AML-193 (cell line): Measurements from ENCODE around the gene GIT2.
A peak's percentile ranks its signal among the peaks of the same experiment; 100 is the strongest.
"Not testable (repeated sequence)": the region's sequence is repeated elsewhere in the genome, so short reads cannot be mapped to it uniquely, and the experiment has no call there.

Source experiments
- DNase-seq, 2 experiments: peaks; one replicate each; lab custom pipeline; 2025; lab: John Stamatoyannopoulos, UW

GIT2 gene

DNA sequence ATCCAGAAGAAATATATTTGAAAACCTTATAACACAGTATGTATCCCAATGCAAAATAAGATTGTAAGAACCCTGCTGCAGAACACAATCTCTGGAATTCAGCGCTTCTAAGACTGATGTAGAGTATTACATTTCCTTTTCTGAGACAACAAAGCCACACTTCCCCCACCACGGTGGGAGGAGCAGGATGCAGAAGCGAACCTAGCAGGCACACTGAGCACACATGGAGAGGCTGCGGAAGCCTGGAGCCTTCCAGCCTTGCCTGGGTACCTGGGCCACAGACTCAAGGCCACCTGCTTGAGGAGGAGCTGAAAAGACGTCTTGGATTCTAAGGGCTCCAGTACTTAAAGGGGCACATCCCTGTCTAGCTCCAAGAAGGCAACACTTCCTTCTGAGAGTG, 49.7 kb downstream of the GIT2 start:
- DNase-seq: no peak

DNA sequence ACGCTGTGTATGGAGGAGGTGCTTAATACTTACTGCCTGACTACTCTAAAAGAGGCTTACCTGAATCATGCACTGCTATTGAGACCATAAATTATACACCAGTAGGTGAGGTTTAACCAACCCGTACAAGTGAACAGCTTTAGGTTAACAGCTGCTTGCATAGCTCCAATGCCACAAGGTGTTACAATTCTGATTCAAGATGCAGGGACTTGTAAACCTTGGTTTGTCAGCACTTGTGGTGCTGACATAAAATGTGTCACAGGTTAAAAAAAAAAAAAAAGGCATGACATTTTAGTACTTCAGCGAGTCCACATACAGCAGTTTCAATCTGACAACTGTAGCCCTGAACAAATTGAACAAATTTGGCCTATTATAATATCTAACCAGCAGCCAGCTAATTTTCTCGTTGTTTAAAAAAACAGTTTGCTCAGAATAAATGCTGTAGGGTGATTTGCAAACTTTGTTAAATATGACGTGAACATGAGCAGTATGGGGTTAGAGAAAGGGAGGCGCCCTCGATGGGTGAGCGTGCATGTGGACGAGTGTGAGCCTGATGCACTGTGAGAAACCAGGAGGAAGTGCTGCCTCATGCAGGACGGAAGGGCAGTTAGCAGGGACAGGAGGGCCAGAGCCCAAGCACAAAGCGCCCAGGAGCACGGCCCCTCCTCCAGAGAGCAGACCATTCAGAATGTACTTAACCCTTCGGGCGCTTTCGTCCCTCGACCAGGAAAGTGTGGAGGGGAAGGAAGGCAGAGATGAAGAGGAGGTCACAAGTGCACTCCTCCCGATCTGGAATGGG, 51.4 kb downstream of the GIT2 start:
- no peak for DNase-seq

DNA sequence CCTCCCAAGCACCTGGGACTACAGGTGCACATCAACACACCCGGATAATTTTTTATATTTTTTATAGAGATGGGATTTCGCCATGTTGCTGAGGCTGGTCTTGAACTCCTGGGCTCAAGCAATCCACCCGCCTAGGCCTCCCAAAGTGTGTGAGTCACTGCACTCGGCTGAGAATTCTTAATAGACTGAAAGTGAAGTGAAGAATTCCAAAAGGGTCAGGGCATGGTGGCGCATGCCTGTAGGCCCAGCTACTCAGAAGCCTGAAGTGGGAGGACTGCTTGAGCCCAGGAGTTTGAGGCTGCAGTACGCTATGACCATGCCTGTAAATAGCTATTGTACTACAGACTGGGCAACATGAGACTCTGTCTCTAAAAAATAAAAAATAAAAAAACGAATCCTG, 52.4 kb downstream of the GIT2 start:
- no peak for DNase-seq

DNA sequence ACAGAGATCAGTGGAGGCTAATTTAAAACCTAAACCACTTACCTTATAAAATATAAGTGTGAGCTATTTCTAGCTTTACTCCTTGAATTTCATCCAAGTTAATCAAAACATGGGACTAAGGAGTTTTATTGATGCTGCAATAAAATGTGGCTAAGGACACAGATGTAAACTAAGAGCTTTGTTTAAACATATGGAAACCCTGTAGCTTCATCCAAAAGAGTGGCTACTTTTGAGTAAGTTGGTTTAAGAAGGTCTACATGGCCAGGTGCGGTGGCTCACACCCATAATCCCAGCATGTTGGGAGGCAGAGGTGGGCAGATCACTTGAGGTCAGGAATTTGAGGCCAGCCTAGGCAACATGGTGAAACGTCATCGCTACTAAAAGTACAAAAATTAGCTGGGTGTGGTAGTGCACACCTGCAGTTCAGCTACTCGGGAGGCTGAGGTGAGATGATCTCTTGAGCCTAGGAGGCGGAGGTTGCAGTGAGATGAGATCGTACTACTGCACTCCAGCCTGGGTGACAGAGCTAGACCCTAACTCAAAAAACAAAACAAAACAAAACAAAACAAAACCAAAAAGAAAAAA, 55.7 kb downstream of the GIT2 start:
- DNase-seq: no peak

DNA sequence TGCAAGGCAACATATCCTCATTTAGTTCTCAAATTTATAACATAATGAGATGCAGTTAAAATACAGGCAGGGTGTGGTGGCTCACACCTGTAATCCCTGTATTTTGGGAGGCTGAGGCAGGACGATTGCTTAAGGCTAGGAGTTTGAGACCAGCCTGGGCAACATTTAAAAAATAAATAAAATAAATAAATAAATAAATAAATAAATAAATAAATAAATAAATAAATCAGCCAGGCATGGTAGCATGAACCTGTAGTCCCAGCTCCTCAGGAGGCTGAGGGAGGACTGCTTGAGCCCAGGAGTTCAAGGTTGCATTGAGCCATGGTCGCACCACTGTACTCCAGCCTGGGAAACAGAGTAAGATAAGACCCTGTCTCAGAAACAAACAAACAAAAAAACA, 56.7 kb downstream of the GIT2 start:
- no peak for DNase-seq

DNA sequence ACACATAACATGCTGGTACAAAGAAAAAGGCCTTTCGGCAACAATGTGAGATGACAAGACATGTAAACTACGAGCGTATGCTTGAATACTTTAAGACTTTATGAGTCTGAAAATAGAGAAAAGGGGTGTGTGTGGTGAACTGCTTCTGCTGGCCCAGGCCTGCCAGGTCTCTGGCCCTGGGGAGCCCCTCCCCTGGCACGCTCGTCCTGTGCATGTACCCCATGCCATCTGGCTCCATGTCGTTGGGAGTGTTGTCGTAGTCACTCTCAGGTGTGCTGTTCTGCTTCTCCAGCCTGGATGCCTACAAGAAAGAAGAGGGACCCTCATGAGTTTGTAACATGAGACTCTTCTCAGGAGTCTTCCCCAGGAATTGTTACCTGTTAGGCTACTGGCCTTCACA, 57.2 kb downstream of the GIT2 start:
- no peak for DNase-seq

DNA sequence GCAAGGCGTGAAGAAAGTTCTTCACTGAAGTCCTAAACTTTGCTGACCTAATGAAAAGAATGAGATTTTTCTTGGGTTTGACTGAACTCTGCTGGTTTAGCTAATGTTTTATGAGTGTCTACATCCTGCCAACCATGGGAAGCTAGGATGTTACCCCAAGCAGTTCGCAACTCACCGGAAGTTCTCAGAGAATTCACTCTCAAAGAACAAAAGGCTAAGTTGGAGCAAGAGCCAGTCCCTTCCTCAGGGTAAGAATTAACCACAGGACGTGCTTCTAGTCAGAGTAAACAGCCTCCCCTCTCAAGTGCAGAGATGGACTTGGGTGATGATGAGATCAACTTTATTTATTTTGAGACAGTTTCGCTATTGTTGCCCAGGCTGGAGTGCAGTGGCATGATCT, 58.8 kb downstream of the GIT2 start:
- no peak for DNase-seq

DNA sequence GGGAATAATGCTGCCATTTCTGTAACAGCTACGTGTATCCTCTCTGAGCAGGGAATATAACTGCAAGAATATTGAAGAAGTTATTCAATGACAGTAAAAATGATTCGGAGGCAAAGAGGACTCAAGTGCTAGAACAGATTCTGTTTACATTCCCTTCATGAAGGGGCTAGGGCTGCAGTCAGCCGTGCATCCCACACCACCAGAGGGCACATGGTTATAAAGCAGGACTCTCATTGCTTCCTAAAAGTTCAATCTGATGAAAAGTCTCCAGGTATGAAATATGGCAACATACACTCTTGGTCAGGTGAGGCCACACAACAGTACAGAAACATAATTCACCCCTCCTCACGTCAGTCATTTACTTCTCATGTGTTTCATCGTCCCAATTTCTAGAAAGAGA, 62.1 kb downstream of the GIT2 start:
- peak in 1 of 2 experiments; percentile 3 for DNase-seq

DNA sequence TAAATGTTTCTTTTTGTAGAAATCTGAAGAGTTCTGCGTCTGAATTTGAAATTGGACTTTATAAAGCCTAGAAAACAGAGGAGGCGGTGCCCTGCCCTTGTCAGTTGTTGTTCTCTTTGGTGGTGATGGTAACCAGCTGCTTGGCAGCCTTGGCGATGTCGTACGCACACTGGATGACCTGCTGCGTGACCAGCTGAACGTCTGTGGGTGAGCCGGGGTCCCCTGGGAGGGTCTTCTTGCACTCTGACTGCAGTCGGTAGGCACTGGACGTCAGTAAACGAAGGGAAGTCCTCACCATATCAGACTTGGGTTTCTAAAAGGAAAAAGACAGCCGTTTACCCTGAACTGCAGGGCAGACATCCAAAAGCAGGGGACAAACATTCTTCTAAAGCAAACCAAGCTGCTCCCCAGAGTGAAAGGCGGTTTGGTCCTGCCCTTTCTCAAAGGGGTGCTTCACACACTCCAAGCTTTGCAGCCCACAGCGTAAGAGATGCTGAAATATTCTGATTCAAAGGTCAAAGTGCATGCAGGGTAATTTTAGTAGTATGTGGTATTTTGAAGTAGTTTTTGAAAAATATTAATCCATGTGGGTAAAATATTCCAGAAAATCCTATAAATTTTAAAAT, 63.2 kb downstream of the GIT2 start:
- DNase-seq: no peak

DNA sequence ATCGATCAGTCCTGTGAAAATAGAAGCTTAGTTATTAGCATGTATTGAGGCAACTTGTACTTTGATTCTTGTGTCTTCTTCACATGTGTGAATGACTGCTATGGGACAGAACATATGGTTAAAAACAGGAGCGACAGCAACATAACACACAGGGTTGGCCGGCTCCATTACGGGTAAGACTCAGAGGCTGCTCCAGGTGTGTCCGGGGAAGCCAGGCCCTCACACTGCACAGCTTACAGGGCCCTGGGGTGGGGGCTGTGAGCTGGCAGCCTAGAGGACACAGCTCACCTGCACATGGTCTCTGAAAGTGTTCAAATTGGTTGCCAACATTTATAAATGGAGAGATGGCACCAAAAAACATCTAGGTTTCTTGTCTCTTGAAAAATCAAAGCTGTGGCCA, 65.0 kb downstream of the GIT2 start:
- no peak for DNase-seq

DNA sequence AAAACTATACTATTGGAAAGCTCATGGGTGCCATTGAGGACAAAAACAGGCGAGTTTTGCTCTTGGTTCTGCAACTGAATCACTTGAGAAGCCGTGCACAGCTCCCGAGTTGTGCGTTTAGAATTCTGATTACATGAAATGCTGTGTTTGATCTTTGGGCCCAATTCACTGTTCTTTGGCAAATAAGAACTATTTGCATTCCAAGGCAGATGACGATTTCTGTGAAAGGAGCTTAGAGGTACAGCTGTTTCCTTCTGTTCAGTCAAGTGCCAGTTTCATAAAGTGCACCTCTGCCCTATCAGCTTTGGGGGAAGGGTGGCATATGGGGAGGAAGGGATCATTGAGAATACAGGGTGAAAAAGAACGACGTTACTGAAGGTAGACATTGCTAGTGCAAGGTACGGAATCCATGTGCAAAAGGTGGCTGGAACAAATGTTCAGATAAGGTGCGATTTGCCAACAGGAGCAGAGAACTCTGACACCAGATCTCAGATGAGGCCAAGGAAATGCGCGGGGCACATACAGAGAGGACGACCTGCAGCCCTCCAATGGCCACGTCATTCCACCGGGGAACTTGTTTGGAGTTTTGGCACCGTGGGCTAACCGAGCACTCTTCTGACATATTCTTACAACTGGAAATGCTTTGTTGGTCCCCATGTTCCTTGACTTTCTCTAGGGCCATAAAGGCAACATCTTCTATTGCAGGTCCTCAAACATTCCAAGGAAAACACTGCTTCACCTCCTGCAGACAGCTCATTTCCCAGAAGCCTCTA, 66.0 kb downstream of the GIT2 start:
- DNase-seq: no peak

DNA sequence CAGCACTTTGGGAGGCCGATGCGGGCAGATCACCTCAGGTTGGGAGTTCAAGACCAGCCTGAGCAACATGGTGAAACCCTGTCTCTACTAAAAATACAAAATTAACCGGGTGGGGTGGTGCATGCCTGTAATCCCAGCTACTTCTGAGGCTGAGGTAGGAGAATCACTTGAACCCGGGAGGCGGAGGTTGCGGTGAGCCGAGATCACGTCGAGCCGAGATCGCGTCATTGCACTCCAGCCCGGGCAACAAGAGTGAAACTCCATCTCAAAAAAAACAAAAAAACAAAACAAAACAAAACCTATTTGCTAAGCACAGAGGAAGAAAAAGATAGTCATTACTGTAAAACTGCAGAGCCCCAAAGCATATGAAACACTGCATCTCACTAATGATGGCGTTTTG, 66.8 kb downstream of the GIT2 start:
- DNase-seq: not testable (repeated sequence)

DNA sequence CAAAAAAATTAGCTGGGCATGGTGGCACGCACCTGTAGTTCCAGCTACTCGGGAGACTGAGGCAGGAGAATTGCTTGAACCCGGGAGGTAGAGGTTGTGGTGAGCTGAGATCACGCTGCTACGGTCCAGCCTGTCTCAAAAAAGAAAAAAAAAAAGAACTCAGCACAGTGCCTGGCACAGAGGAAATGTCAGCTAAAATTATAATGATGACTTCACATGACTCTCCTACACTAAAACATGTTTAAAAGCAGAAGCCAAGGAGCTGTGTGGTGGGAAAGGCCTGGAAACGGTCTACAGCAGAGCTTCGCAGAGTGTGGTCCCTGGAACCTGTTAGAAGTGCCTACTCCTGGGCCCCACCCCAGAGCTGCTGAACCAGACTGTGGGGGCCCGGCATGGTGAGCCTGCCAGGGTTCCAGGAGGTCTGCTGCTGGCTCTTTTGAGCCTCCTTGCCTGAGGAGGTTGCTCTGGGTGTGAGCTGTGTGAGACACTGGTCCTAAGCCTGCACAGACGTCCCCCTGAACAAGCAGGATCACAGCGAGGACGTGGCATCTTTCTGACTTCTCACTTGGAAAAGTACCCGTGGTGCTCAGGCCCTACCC, 68.0 kb downstream of the GIT2 start:
- no peak for DNase-seq

DNA sequence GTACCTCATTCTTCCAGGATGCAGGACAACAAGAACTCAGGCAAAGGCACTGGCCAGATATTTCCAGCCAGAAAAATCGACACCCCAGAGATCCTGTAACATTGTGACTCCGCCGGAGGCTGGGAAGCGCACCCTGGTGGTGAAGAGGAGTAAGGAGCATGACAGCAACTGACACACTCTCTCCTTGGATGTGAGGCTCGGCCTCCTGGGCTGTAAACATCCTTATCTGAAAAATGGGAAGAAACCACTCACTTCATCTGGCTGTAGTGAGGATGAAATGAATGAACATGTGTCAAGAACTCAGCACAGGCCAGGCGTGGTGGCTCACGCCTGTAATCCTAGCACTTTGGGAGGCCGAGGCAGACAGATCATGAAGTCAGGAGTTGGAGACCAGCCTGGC, 68.5 kb downstream of the GIT2 start:
- peak; percentile 36 to 59 for DNase-seq

DNA sequence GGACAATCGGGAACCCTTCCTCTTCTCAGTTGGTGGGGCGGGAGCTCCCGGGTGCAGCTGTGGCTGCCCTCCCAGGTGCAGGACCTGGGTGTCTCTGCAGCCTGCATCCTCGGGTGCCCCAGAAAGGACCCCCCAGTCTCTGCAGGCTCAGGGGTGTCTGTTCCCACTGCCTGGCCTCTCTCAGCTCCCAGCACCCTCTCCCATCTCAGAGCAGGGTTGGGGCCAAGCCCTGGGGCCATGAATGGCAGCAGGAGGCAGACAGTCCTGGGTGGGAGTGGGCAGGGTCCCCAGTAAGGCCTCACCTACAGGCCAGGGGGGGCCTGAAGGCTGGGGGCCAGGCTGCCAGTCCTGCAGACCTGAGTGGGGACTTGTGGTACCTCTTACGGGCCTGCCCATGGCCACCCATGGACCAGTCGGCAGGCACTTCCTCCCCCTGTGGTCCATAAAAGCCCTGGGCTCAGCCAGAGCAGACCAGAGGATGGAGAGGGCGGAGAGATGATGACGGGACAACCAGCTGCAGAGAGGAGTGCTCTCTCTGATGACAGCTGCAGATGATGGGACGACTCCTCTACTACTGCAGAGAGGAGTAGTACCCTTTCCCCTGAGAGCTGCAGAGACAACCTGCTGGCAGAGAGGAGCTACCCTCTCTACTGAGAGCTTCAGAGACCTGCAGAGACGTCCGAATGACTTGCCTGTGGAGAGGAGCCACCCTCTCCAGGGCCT, 69.5 kb downstream of the GIT2 start:
- DNase-seq: no peak

DNA sequence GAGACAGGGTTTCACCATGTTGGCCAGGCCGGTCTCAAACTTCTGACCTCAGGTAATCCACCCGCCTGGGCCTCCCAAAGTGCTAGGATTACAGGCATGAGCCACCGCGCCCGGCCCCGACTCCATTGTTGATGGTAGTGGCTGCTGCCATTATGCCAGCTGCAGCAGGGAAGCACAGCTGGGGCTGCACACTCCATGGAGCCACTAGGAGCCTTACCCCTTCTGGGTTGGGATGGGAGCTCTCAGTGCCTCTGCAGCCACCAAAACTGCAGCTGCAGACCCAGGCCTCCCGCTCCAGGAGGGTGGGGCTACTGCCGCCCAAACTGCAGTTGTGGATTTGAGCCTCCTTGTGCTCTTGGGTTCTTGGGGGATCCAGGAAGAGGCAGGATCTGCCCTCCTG, 70.2 kb downstream of the GIT2 start:
- no peak for DNase-seq

DNA sequence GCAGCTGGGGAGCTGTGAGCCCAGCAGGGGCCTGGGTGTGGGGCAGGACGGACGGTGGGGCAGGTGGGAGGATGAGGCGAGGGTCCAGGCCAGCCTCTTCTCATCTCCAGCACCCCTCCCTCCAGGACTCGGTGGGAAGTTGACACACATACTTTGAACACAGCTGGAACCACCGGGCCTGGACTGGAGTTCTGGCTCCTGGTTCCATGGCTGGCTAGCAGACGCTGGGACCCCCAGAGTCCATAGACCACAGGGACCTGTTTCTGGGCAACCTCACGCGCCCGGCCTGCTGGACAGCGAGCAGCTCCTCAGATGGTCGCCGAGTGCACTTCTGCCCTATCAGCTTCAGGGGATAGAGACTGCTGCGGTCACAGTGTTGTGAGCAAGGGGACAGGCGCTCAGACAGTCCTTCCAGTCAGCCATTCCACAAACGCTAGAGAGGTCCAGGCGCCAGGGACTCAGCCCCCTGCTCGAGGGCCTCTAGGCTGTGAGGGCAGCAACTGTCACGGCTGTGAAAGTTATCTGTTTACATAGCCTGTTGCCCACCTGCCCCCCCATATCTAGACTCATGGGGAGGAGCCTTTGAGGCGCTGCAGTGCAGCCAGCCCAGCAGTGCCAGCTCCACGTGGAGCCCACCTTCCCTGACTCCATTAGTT, 70.9 kb downstream of the GIT2 start:
- no peak for DNase-seq

DNA sequence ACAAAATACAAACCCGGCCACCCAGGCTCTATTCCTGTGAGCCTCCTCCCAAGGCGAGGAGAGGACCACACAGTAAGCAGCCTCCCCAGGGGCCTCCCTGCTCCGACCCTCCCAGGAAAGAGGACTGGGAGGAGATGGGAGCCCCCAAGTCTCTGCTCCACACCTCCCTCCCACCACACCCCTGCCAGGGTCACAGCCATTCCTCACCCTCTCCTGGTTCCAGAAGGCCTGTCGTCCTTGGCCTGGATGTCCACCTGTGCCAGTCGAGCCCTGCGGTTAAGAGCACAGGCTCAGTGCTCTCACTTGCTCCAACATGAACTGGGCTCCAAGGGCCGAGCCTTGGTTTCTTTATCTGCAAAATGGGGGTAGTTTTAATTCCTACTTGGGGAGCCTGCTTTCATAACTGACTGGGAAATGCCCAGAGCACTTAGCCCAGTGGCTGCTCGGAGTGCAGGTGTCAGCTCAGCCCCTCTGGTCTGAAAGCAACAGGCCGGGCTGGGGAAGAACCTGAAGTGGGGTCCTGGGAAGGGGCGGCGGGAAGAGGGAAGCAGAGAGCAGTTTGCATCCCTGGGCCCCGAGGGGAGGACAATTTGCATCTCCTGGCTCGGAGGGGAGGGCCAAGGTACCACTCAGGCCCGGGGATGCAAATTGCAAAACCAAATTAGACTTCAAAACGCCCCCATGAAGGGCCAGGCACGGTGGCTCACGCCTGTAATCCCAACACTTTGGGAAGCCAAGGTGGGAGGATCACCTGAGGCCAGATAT, 72.5 kb downstream of the GIT2 start:
- no peak for DNase-seq

DNA sequence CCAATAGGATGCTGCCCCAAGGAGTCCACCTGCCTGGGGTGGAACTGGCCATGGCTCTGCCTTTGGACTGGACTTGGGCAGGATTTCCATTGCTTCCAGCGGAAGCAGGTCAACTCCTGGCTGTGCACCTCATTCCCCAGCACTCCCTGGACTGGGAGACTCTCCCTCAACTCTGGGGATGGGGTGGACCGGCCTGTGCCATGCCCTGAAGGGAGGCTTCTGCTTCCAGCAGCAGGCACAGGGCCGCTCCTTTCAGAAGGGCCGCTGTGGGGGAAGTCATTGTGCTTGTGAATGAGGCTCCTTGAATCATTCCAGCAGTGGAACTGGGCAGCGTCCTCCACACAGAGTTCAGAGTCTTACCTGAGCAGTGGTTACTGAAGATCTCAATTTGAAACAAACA, 73.1 kb downstream of the GIT2 start:
- no peak for DNase-seq

DNA sequence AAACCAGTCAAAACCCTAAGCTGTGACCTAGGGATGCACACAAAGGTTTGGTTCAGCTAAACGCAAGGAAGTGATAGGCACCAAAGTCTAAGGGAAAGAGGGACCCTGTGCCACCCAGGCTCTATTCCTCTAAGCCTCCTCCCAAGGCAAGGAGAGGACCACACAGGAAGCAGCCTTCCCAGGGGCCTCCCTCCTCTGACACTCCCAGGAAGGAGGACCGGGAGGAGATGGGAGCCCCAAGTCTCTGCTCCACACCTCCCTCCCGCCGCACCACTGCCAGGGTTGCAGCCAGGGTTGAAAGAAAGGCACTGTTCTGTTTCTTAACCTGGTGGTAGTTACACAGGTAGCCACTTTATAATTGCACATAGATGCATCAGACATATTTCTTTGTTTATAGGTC, 74.2 kb downstream of the GIT2 start:
- DNase-seq: no peak
